ENCODE data around the gene RELA. TPM values are rescaled to one million over a fixed set of nuclear protein-coding genes. Genes with fewer than 3 reads are reported as not detected.
A peak's percentile ranks its signal among the peaks of the same experiment; 100 is the strongest.
"Not testable (repeated sequence)": the region's sequence is repeated elsewhere in the genome, so short reads cannot be mapped to it uniquely, and the experiment has no call there.

RELA gene
- total RNA-seq, 1 donor from 2014 or later: 68.9 TPM

DNA sequence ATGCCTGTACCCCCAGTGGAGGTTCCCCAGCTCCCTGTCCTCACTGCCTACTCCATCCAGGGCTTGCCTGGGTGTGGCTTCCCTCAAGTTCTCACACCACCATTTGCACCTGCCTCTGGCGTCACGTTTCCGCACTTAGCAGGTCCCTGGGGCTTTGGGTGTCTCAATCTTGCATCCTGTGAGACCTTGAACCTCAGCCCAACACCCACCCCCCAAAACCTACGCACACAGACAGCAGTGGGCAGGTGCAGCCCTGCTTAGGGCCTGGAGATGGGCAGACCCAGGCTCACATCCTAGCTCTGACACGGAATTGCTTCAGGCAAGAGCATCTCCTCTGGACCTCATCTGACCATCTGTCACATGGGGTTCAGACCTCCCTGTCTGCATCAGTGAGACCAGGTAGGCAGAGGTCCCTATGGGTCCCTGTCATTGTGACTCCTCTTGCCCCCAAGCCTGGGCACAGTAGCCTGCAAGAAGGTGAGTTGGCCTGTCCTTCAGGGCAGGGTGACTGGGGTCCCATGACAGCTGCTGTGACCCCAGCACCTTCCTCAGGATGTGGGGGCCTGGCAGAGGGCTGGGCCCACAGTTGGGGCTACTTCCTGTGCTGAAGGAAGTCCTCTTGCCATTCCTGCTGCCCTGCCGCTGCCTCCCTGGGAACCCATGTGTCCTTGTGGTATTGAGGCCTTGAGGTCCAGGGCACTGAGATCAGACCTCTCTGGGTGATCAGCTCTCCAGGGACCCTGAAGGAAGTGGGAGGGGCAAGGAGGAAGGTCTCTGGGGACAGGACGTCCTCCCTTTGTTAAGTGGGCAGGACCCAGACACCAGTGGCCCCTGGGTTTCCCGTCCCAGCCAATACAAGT, 22.9 kb downstream of the RELA start:
- peaks cover 32% of the 10 kb centered on the region for H4K20me1 ChIP-seq (ENCODE audit: insufficient read depth, low read length)
- H3K4me3 Mint-ChIP-seq (ENCODE audit: unreplicated experiment): peak overlapping the region; percentile 34

DNA sequence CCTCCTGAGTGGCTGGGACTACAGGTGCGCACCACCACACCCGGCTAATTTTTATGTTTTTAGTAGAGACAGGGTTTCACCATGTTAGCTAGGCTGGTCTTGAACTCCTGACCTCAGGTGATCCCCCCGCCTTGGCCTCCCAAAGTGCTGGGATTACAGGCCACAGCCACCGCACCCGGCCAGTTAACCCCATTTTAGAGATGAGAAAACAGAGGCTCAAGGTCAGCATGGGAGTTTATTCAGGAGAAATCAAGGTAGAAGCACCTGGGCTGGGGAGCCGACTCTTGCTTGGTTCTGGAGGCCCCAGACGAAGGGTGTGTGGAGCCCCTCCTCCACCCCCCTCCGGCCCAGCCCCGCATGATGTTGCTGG, 23.5 kb downstream of the RELA start:
- not testable (repeated sequence) for H3K9ac ChIP-seq (ENCODE audit: low read length)
- H3K4me3 Mint-ChIP-seq (ENCODE audit: unreplicated experiment): peak overlapping the region; percentile 87
- peak overlapping the region; percentile 98 for H3K4me2 ChIP-seq (ENCODE audit: low read length)

More for the DNA sequence above, 22.9 kb downstream of the RELA start:
- H3K9ac ChIP-seq (ENCODE audit: low read length): no peak overlapping the region
- peaks cover 21% of the 10 kb centered on the region for H3K79me2 ChIP-seq (ENCODE audit: insufficient read depth, low read length)
- H3K4me3 ChIP-seq (ENCODE audit: insufficient read depth, low read depth, low read length): no peak overlapping the region
- no peak overlapping the region for H3K4me2 ChIP-seq (ENCODE audit: low read length)
- FAIRE-seq (no peak), DNase-seq (ENCODE audit: low read depth) (no peak)
- H3K4me1 Mint-ChIP-seq (ENCODE audit: low read depth, unreplicated experiment): peaks cover 16% of the 10 kb centered on the region
- peaks cover 30% of the 10 kb centered on the region for H3K4me1 ChIP-seq (ENCODE audit: insufficient read depth, low read length)
- H3K36me3 Mint-ChIP-seq (ENCODE audit: low read depth, unreplicated experiment): peaks cover 9% of the 10 kb centered on the region
- TF ChIP-seq EZH2 (IDR thresholded peaks at IDR 0.05; ENCODE audit: insufficient read depth, low read length): no peak
- TF ChIP-seq, protein P1, sequence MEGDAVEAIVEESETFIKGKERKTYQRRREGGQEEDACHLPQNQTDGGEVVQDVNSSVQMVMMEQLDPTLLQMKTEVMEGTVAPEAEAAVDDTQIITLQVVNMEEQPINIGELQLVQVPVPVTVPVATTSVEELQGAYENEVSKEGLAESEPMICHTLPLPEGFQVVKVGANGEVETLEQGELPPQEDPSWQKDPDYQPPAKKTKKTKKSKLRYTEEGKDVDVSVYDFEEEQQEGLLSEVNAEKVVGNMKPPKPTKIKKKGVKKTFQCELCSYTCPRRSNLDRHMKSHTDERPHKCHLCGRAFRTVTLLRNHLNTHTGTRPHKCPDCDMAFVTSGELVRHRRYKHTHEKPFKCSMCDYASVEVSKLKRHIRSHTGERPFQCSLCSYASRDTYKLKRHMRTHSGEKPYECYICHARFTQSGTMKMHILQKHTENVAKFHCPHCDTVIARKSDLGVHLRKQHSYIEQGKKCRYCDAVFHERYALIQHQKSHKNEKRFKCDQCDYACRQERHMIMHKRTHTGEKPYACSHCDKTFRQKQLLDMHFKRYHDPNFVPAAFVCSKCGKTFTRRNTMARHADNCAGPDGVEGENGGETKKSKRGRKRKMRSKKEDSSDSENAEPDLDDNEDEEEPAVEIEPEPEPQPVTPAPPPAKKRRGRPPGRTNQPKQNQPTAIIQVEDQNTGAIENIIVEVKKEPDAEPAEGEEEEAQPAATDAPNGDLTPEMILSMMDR (IDR thresholded peaks at IDR 0.05; ENCODE audit: insufficient read depth, low read depth, low read length): no peak
- no peak overlapping the region for H3K27ac ChIP-seq (ENCODE audit: low read depth, low read length)
- no peaks in the 10 kb centered on the region for H3K27me3 Mint-ChIP-seq (ENCODE audit: low read depth, unreplicated experiment)
- peaks cover 13% of the 10 kb centered on the region for H3K36me3 ChIP-seq (ENCODE audit: insufficient read depth, low read length)
- no peak overlapping the region for H3K27ac Mint-ChIP-seq (ENCODE audit: unreplicated experiment)
- H3K9me3 Mint-ChIP-seq (ENCODE audit: unreplicated experiment): no peaks in the 10 kb centered on the region
- H2AFZ ChIP-seq (ENCODE audit: low read depth, low read length): no peak overlapping the region
- H3K9me3 ChIP-seq (ENCODE audit: insufficient read depth, low read depth, low read length): no peaks in the 10 kb centered on the region
- no peaks in the 10 kb centered on the region for H3K27me3 ChIP-seq (ENCODE audit: insufficient read depth, low read length)

DNA sequence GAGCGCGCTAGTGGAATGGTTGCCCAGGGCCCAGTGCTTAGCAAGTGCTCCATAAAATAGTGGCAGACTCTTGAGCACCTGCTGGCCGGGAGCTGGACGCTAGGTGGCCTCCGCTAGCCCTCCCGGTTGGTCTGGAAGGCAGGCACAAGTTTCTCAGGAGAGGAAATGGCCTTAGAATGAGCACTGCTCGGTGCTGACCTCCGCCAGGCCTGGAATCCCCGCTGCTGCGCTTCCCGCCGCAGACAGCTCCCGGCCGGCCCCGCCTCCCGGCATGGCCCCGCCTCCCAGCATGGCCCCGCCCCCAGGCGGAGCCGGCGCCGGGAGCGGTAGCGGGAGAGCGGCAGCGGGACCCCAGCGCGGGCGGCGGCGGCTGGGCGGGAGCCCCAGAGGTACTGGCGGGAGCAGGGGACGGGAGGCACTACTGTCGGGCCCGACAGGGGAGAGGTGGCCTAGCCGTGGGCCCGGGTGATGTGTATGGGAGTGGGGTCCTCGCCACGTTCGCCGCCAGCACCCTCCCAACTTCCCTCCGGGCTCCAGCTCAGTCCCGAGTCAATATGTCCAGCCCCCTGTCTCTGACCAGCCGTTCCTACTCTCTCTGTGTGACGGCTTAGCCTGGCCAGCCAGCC, 24.8 kb downstream of the RELA start, which contains the start of gene SIPA1:
SIPA1 (plus strand) TSS at position 308 of the 626 bp plus-strand sequence. CDS start 2,821 bp downstream, outside the sequence.
- peak within 1 kb of the TSS; percentile 73 for H2AFZ ChIP-seq (ENCODE audit: low read depth, low read length)

More for the DNA sequence above, 23.5 kb downstream of the RELA start:
- not testable (repeated sequence) for H3K27me3 ChIP-seq (ENCODE audit: insufficient read depth, low read length); H3K27ac ChIP-seq (ENCODE audit: low read depth, low read length); H3K36me3 Mint-ChIP-seq (ENCODE audit: low read depth, unreplicated experiment); H3K9me3 Mint-ChIP-seq (ENCODE audit: unreplicated experiment); H2AFZ ChIP-seq (ENCODE audit: low read depth, low read length); H3K27me3 Mint-ChIP-seq (ENCODE audit: low read depth, unreplicated experiment); DNase-seq (ENCODE audit: low read depth); H3K9me3 ChIP-seq (ENCODE audit: insufficient read depth, low read depth, low read length); FAIRE-seq; H3K4me3 ChIP-seq (ENCODE audit: insufficient read depth, low read depth, low read length)
- peaks cover 36% of the 10 kb centered on the region for H4K20me1 ChIP-seq (ENCODE audit: insufficient read depth, low read length)
- peaks cover 16% of the 10 kb centered on the region for H3K4me1 Mint-ChIP-seq (ENCODE audit: low read depth, unreplicated experiment)
- peaks cover 21% of the 10 kb centered on the region for H3K79me2 ChIP-seq (ENCODE audit: insufficient read depth, low read length)
- peaks cover 30% of the 10 kb centered on the region for H3K4me1 ChIP-seq (ENCODE audit: insufficient read depth, low read length)
- peaks cover 15% of the 10 kb centered on the region for H3K36me3 ChIP-seq (ENCODE audit: insufficient read depth, low read length)
- H3K27ac Mint-ChIP-seq (ENCODE audit: unreplicated experiment): peak overlapping the region; percentile 72

More for the DNA sequence above, 24.8 kb downstream of the RELA start, which contains the start of gene SIPA1:
- H3K9me3 ChIP-seq (ENCODE audit: insufficient read depth, low read depth, low read length): no peaks in the 10 kb centered on the region
- peaks cover 21% of the 10 kb centered on the region for H3K79me2 ChIP-seq (ENCODE audit: insufficient read depth, low read length)
- Mint-ChIP-seq H3K36me3 (ENCODE audit: low read depth, unreplicated experiment) (peaks cover 11% of the 10 kb centered on the region), H3K4me1 (ENCODE audit: low read depth, unreplicated experiment) (peaks cover 6% of the 10 kb centered on the region), H3K27ac (ENCODE audit: unreplicated experiment) (peak within 1 kb of the TSS; percentile 72), H3K9me3 (ENCODE audit: unreplicated experiment) (no peaks in the 10 kb centered on the region), H3K27me3 (ENCODE audit: low read depth, unreplicated experiment) (no peaks in the 10 kb centered on the region), H3K4me3 (ENCODE audit: unreplicated experiment) (peak within 1 kb of the TSS; percentile 87)
- no peak for TF ChIP-seq EZH2 (IDR thresholded peaks at IDR 0.05; ENCODE audit: insufficient read depth, low read length)
- TF ChIP-seq, protein P1 (IDR thresholded peaks at IDR 0.05; ENCODE audit: insufficient read depth, low read depth, low read length): peak; percentile 40
- peak within 1 kb of the TSS; percentile 86 for H3K9ac ChIP-seq (ENCODE audit: low read length)
- H3K27ac ChIP-seq (ENCODE audit: low read depth, low read length): peak within 1 kb of the TSS; percentile 62
- H3K4me1 ChIP-seq (ENCODE audit: insufficient read depth, low read length): peaks cover 23% of the 10 kb centered on the region
- H3K27me3 ChIP-seq (ENCODE audit: insufficient read depth, low read length): no peaks in the 10 kb centered on the region
- DNase-seq (ENCODE audit: low read depth) (peak; percentile 80), FAIRE-seq (no peak)
- peak within 1 kb of the TSS; percentile 98 for H3K4me2 ChIP-seq (ENCODE audit: low read length)
- H4K20me1 ChIP-seq (ENCODE audit: insufficient read depth, low read length): peaks cover 41% of the 10 kb centered on the region
- H3K36me3 ChIP-seq (ENCODE audit: insufficient read depth, low read length): peaks cover 15% of the 10 kb centered on the region
- peak within 1 kb of the TSS; percentile 76 for H3K4me3 ChIP-seq (ENCODE audit: insufficient read depth, low read depth, low read length)
